ENCODE data around the gene TINAG. TPM values are rescaled to one million over a fixed set of nuclear protein-coding genes. Genes with fewer than 3 reads are reported as not detected.
"Not testable (repeated sequence)": the region's sequence is repeated elsewhere in the genome, so short reads cannot be mapped to it uniquely, and the experiment has no call there.

Gene TINAG
- total RNA-seq, 1 donor from 2014 or later: not detected

DNA sequence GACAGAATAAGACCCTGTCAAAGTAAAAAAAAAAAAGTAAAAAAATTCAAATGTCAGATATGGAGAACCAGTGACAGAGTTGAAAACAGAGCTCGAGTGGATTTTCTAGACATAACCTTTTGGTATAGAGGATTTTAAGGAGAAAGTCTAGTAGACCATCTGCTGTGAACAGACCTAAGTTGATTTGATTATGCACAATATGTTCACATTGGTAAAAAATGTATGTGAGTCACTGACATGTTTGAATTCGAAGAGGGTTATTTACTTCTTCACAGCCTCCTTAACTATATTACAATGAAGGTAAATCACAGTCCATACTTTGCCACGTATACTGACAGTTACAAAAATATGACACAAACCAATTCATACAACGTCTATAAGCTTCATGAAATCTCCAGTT is 7.4 kb downstream of the TINAG start:
- Histone ChIP-seq H3K27ac (no peak overlapping the region), H3K27me3 (no peaks in the 10 kb centered on the region), H3K4me1 (no peaks in the 10 kb centered on the region), H3K36me3 (no peaks in the 10 kb centered on the region), H3K9me3 (no peaks in the 10 kb centered on the region), H3K4me3 (no peak overlapping the region)
- intact Hi-C loops (cut with DNase I): no loop called here
- TF ChIP-seq POLR2AphosphoS5 (IDR thresholded peaks at IDR 0.05; ENCODE audit: insufficient read depth in 1 of 2, low read depth in 1 of 2) (no peak), CTCF (IDR thresholded peaks at IDR 0.05) (no peak), POLR2A (IDR thresholded peaks at IDR 0.05) (no peak)
- no peak for DNase-seq (ENCODE audit: extremely low spot score in 2 of 2)

GRCh38 chr6:54320871-54321270 is 12.6 kb downstream of the TINAG start:
- no peaks in the 10 kb centered on the region for H3K27me3 ChIP-seq
- no peaks in the 10 kb centered on the region for H3K9me3 ChIP-seq
- no peak for TF ChIP-seq POLR2A (IDR thresholded peaks at IDR 0.05)
- no peak for TF ChIP-seq CTCF (IDR thresholded peaks at IDR 0.05)
- TF ChIP-seq POLR2AphosphoS5 (IDR thresholded peaks at IDR 0.05; ENCODE audit: insufficient read depth in 1 of 2, low read depth in 1 of 2): no peak
- intact Hi-C loops (cut with DNase I): no loop called here
- no peak overlapping the region for H3K4me3 ChIP-seq
- H3K4me1 ChIP-seq: no peaks in the 10 kb centered on the region
- no peaks in the 10 kb centered on the region for H3K36me3 ChIP-seq
- no peak overlapping the region for H3K27ac ChIP-seq
- DNase-seq (ENCODE audit: extremely low spot score in 2 of 2): no peak

- Histone ChIP-seq H3K4me1 (no peaks in the 10 kb centered on the region), H3K27ac (no peak overlapping the region), H3K27me3 (no peaks in the 10 kb centered on the region), H3K36me3 (no peaks in the 10 kb centered on the region), H3K4me3 (no peak overlapping the region), H3K9me3 (no peaks in the 10 kb centered on the region)
- DNase-seq (ENCODE audit: extremely low spot score in 2 of 2): no peak
- no peak for TF ChIP-seq POLR2AphosphoS5 (IDR thresholded peaks at IDR 0.05; ENCODE audit: insufficient read depth in 1 of 2, low read depth in 1 of 2)
- no peak for TF ChIP-seq POLR2A (IDR thresholded peaks at IDR 0.05)
- no peak for TF ChIP-seq CTCF (IDR thresholded peaks at IDR 0.05)
- intact Hi-C loops (cut with DNase I): no loop called here
Measured at GRCh38 chr6:54327631-54328030, 19.4 kb downstream of the TINAG start.

DNA sequence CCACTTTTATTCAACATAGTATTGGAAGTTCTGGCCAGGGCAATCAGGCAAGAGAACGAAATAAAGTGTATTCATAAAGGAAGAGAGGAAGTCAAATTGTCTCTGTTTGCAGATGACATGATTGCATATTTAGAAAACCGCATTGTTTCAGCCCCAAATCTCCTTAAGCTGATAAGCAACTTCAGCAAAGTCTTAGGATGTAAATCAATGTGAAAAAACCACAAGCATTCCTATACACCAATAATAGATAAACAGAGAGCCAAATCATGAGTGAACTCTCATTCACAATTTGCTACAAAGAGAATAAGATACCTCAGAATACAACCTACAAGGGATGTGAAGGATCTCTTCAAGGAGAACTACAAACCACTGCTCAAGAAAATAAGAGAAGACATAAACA is 23.3 kb downstream of the TINAG start:
- H3K9me3 ChIP-seq; H3K36me3 ChIP-seq; H3K27ac ChIP-seq; DNase-seq (ENCODE audit: extremely low spot score in 2 of 2); H3K4me1 ChIP-seq; intact Hi-C loops (cut with DNase I); H3K27me3 ChIP-seq; H3K4me3 ChIP-seq: not testable (repeated sequence)

DNA sequence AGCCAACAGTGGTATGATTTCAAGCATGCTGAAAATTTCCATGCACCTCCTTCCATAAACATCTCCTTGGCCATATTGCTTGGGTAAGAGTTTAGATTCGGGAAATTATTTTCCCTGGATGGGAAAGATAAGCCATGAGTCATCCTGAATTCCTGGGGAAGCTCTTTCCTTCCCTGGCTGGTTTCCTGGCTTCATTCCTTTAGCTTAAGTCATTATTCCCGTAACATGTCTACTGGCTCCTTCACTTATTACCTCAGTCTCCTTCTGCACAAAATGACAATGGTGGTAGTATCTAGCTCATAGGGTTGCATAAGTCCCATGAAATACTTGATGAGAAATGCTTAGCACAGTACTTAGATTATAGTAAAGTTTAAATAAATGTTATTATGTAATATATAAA is 27.6 kb downstream of the TINAG start:
- Histone ChIP-seq H3K4me3 (no peak overlapping the region), H3K4me1 (no peaks in the 10 kb centered on the region), H3K27me3 (no peaks in the 10 kb centered on the region), H3K9me3 (no peaks in the 10 kb centered on the region), H3K36me3 (no peaks in the 10 kb centered on the region), H3K27ac (no peak overlapping the region)
- intact Hi-C loops (cut with DNase I): no loop called here
- TF ChIP-seq POLR2AphosphoS5 (IDR thresholded peaks at IDR 0.05; ENCODE audit: insufficient read depth in 1 of 2, low read depth in 1 of 2) (no peak), POLR2A (IDR thresholded peaks at IDR 0.05) (no peak), CTCF (IDR thresholded peaks at IDR 0.05) (no peak)
- no peak for DNase-seq (ENCODE audit: extremely low spot score in 2 of 2)

DNA sequence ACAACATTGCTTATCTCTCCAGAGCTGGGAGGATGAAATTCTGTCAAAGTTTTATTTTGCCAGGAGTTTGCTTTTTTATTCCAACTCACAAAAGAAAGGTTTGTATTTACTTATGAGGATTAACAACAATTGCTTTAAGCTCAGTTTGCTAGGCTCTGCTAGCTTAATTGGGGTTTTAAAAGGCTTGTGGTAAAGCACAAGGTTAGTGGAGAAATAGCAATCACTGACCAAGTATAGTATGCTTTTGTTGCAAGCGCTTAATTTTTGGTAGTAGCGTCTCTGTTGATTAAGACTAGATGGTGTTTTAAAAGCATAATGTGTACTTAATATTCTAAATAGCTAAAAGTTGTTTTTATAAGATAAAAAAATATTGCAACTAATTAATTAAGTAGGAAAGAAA is 45.7 kb downstream of the TINAG start:
- Histone ChIP-seq H3K4me1 (no peaks in the 10 kb centered on the region), H3K27ac (no peak overlapping the region), H3K27me3 (no peaks in the 10 kb centered on the region), H3K9me3 (no peaks in the 10 kb centered on the region), H3K4me3 (no peak overlapping the region), H3K36me3 (no peaks in the 10 kb centered on the region)
- DNase-seq (ENCODE audit: extremely low spot score in 2 of 2): no peak
- TF ChIP-seq POLR2A (IDR thresholded peaks at IDR 0.05): no peak
- TF ChIP-seq POLR2AphosphoS5 (IDR thresholded peaks at IDR 0.05; ENCODE audit: insufficient read depth in 1 of 2, low read depth in 1 of 2): no peak
- TF ChIP-seq CTCF (IDR thresholded peaks at IDR 0.05): no peak
- intact Hi-C loops (cut with DNase I): no loop called here

Measured in vagina (tissue), 2 donors.